ENCODE measurements around the gene LDLRAD2.

LDLRAD2 gene

GRCh38 chr1:21838359-21839157, 26.5 kb downstream of the LDLRAD2 start:
- no peak for DNase-seq (ENCODE audit: low read depth)
- no peak overlapping the region for H3K4me3 ChIP-seq (ENCODE audit: low read depth, low read length)

- no peak for DNase-seq (ENCODE audit: low read depth)
- H3K4me3 ChIP-seq (ENCODE audit: low read depth, low read length) = no peak overlapping the region
Measured at GRCh38 chr1:21839337-21840037, 27.4 kb downstream of the LDLRAD2 start.

- no peak overlapping the region for H3K4me3 ChIP-seq (ENCODE audit: low read depth, low read length)
- DNase-seq (ENCODE audit: low read depth) = no peak
Measured at GRCh38 chr1:21840981-21841380, 28.9 kb downstream of the LDLRAD2 start.

DNA sequence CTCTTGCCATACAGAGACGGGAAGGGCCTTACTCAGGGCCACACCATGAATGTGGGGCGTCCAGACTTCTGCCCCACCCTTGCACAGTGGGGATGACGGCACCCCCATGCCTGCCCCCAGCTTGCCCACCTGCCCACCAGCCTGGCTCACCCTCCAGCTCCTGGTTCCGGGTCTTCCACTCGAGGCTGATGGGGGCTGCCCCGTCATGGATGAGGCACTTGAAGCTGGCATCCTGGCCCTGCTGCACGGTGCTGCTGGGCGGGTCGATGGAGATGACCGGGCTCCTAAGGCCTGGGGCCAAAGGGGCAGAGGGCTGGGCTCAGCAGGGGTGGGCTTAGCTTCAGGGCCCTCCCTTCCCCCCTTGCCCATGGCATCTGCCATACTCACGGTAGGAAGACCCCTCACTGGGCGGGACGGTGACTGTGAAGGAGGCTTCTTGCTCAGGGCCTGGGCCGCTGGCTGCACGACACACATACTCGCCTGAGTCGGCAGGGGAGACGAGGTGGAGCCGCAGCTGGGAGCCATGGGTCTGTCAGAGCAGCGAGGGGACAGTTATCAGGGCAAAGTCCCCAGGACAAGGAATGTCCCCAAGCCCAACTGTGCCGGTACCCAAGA, 29.9 kb downstream of the LDLRAD2 start:
- no peak overlapping the region for H3K4me3 ChIP-seq (ENCODE audit: low read depth, low read length)
- no peak for DNase-seq (ENCODE audit: low read depth)

DNA sequence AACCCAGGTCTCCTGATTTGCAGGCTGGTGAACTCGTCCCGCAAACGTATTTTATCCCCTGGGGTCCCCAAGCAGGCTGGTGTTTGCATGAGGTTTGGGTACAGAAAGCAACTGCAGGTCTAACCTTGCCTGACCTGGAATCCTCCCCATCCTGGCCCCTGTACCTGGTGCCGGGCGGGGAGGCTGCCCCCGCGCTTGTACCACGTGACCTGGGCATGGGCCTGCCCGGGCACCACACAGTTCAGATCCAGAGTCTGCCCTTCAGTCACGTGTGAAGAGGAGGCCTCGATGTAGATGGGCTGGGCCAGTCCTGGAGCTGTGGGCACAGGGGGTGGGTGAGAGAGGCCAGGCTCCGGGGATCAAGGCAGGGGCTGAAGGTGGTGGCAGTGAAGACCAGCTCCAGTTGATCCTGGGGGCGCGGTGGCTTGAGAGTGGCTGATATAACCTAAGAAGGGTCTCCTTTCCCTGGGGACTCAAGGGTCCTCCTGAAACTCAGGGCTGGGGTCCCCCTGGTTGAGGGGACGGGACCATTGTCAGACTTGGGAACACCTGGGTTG, 30.6 kb downstream of the LDLRAD2 start:
- no peak overlapping the region for H3K4me3 ChIP-seq (ENCODE audit: low read depth, low read length)
- no peak for DNase-seq (ENCODE audit: low read depth)

DNA sequence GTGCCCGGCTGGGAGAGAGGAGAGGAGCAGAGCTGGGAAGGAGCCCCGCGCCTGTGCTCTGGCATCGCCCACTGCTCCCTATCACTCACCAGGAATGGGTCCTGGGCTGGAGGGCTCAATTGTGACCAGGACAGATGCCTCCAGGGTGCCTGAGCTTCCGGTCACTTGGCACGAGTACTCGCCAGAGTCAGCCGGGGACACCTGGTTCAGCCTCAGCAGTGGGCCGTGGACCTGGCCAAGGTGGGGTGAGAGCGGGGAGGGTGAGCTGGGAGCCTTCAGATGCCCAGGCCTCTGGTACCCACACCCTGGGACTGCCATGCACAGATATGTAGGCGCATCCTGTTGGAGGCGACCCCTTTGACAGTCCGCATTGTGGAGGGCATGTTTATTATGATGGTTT, 31.1 kb downstream of the LDLRAD2 start:
- H3K4me3 ChIP-seq (ENCODE audit: low read depth, low read length) = no peak overlapping the region
- DNase-seq (ENCODE audit: low read depth) = no peak

DNA sequence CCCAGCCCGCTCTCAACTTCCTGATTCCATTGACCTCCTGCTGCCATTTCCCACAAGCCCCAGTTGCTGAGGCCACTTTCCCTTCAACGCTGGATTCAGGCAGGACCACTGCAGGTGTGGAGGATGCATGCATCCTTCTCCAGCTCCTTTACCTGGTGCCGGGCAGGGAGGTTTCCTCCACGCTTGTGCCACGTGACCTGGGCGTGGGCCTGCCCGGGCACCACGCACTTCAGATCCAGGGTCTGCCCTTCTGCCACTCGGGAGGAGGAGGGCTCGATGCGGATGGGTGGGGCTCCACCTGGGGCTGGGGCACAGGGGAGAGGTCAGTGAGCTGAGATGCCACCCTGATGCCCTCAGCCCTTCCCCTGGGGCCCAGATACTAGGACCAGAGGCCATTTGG, 31.9 kb downstream of the LDLRAD2 start:
- no peak for DNase-seq (ENCODE audit: low read depth)
- H3K4me3 ChIP-seq (ENCODE audit: low read depth, low read length) = no peak overlapping the region

GRCh38 chr1:21845646-21846641, 33.9 kb downstream of the LDLRAD2 start:
- no peak overlapping the region for H3K4me3 ChIP-seq (ENCODE audit: low read depth, low read length)
- no peak for DNase-seq (ENCODE audit: low read depth)

GRCh38 chr1:21847223-21848205, 35.4 kb downstream of the LDLRAD2 start:
- no peak for DNase-seq (ENCODE audit: low read depth)
- no peak overlapping the region for H3K4me3 ChIP-seq (ENCODE audit: low read depth, low read length)

DNA sequence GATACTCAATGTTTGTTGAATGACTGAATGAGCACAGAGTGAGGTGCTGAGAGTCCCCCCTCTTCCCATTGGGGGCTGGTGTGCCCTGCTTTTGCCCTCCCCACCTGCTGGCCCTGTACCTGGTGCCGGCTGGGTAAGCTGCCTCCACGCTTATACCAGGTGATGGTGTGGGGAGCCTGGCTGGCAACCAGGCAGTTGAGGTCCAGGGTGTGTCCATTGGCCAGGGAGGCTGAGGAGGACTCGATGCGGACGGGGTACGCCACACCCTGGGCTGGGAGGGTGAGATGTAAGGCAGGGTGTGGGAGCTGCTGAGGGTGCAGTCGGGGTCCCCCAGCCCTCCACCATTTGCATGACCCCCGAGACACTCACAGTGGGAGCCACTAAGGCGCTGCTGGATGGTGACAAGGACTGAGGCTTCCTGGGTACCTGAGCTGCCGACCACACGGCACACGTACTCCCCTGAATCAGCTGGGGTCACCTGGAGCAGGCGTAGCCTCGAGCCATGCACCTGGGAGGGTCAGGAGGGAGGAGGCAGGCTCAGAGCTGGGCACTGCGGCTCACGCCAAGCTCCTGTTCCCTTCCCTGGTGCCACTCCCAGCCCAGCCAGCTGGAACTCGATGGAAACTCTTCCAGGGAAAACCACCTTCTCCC, 36.6 kb downstream of the LDLRAD2 start:
- DNase-seq (ENCODE audit: low read depth) = no peak

GRCh38 chr1:21849909-21850576, 38.0 kb downstream of the LDLRAD2 start:
- no peak overlapping the region for H3K4me3 ChIP-seq (ENCODE audit: low read depth, low read length)
- DNase-seq (ENCODE audit: low read depth) = no peak

More for the DNA sequence above, 36.6 kb downstream of the LDLRAD2 start:
- no peak overlapping the region for H3K4me3 ChIP-seq (ENCODE audit: low read depth, low read length)

DNA sequence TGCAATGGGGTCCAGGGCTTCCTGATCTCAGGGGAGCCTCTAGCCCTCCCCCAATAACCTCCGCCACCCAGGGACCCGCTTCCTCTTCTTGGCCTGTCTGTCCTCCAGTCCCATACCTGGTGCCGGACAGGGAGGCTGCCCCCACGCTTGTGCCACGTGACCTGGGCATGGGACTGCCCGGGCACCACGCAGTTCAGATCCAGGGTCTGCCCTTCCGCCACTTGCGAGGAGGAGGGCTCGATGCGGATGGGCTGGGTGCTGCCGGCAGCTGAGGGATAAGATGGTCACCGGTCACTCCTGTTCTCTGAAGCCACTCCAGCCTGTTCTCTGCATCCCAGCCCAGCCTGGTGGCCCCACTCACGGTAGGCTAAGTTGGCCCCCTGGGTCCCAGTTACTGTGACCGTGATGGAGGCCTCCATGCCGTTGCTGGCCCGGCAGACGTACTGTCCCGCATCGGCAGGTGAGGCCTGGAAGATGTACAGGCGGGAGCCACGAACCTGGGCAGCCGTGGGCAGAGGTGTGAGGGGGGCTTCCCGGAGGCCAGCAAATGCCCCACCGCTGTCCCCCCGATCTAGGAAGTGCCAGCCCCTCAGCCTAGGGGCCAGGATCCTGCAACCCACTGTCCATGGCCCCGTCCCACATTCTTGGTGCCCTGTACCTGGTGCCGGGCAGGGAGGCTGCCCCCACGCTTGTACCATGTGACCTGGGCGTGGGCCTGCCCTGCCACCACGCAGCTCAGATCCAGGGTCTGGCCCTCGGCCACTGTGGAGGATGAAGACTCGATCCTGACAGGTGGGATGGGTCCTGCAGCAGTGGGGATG, 39.6 kb downstream of the LDLRAD2 start:
- H3K4me3 ChIP-seq (ENCODE audit: low read depth, low read length) = no peak overlapping the region
- no peak for DNase-seq (ENCODE audit: low read depth)

GRCh38 chr1:21852282-21853130, 40.4 kb downstream of the LDLRAD2 start:
- DNase-seq (ENCODE audit: low read depth) = no peak
- H3K4me3 ChIP-seq (ENCODE audit: low read depth, low read length) = no peak overlapping the region

DNA sequence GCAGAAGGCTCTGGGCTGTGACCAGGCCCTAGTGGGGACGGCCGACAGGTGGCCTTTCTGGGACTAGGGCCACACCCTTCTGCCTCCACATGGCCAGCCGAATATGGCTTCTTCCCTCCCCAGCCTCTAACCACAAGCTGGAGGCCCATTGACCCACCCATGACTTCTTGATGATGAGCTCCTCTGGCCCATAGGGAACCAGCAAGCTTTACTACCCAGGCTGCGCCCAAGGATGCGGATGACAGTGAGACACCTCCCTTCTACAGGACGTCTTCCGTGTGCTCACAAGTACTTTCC, 41.0 kb downstream of the LDLRAD2 start:
- no peak overlapping the region for H3K4me3 ChIP-seq (ENCODE audit: low read depth, low read length)
- DNase-seq (ENCODE audit: low read depth) = no peak

DNA sequence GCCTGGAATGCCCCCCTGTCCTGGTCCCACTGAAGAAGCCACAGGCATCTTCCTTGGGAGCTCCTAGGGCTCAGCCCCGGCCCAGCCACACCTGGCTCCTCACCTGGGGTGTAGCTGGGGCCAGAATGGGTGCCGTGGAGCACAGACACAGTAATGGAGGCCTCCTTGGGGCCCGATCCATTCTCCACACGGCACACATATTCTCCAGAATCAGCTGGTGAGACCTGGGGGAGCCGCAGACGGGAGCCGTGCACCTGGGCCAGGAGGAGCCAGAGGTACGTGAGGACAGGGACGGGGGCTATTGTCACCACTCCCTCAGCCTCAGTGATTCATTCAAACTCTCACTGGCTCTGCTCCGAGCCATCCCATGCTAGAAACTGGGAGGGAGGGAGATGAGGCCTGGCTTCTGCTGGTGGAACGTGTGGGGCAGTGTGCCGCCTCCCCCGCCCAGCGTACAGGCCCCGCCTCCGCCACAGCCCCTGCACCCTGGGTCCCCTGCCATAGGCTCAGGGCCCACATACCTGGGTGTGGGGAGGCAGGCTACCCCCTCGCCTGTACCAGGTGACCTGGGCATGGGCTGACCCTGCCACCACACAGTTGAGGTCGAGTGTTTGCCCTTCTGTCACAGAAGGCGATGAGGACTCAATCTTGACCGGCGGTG, 42.2 kb downstream of the LDLRAD2 start:
- no peak overlapping the region for H3K4me3 ChIP-seq (ENCODE audit: low read depth, low read length)
- DNase-seq (ENCODE audit: low read depth) = no peak
